ENCODE results near the gene PRKD2. TPM values are rescaled to one million over a fixed set of nuclear protein-coding genes. Genes with fewer than 3 reads are reported as not detected.

Gene PRKD2
- total RNA-seq, 1 donor from 2014 or later: 41.9 TPM

DNA sequence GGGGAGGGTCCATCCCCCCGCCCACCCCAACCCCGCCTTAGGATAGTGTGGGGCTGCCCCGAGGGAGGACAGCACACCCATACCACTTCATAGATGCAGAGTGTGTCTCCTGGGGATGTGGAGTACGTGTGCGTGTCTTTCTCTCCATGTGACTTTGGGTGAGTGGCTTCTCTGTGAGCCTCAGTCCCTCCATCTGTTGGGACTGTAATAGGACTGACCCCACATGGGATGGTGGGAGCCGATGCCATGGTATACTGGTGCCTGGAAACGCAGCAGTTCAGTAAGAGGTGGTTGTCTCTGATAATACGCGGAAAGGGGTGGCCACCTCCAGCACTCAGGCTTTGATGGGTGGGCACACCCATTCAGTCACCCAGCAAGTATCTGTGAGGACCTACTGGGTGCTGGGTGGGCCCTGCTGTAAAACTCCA lies 816 bp upstream of the PRKD2 start:
- Mint-ChIP-seq H3K4me1 (ENCODE audit: unreplicated experiment) (peaks cover 30% of the 10 kb centered on the region), H3K36me3 (ENCODE audit: unreplicated experiment) (peaks cover 14% of the 10 kb centered on the region), H3K27me3 (ENCODE audit: unreplicated experiment) (no peaks in the 10 kb centered on the region), H3K27ac (ENCODE audit: unreplicated experiment) (peak overlapping the region; percentile 93), H3K4me3 (ENCODE audit: unreplicated experiment) (peak overlapping the region; percentile 93), H3K9me3 (ENCODE audit: unreplicated experiment) (no peaks in the 10 kb centered on the region)
- no peak for DNase-seq (ENCODE audit: extremely low spot score, unreplicated experiment)
- TF ChIP-seq, protein P1, sequence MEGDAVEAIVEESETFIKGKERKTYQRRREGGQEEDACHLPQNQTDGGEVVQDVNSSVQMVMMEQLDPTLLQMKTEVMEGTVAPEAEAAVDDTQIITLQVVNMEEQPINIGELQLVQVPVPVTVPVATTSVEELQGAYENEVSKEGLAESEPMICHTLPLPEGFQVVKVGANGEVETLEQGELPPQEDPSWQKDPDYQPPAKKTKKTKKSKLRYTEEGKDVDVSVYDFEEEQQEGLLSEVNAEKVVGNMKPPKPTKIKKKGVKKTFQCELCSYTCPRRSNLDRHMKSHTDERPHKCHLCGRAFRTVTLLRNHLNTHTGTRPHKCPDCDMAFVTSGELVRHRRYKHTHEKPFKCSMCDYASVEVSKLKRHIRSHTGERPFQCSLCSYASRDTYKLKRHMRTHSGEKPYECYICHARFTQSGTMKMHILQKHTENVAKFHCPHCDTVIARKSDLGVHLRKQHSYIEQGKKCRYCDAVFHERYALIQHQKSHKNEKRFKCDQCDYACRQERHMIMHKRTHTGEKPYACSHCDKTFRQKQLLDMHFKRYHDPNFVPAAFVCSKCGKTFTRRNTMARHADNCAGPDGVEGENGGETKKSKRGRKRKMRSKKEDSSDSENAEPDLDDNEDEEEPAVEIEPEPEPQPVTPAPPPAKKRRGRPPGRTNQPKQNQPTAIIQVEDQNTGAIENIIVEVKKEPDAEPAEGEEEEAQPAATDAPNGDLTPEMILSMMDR (IDR thresholded peaks at IDR 0.05): no peak

DNA sequence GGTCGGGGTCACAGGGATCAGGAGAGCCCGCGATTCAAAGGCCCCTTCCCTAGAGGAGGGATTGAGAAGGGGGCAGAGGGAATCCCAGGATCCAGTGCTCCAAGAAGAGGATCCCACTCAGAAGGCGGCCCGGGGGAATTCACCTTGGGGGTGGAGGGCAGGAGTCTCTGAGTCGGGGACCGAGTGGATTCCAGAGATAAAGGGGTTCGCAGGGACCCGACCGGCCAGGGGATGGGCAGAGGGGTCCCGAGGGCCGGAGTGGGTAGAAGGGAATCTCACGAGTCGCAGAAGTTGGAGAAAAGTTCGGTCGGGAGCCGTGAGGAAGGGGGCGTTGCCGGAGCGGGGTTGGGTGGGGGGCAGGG lies 261 bp downstream of the PRKD2 start:
- DNase-seq (ENCODE audit: extremely low spot score, unreplicated experiment): no peak
- no peaks in the 10 kb centered on the region for H3K9me3 Mint-ChIP-seq (ENCODE audit: unreplicated experiment)
- H3K4me3 Mint-ChIP-seq (ENCODE audit: unreplicated experiment): peak overlapping the region; percentile 93
- peaks cover 9% of the 10 kb centered on the region for H3K36me3 Mint-ChIP-seq (ENCODE audit: unreplicated experiment)
- TF ChIP-seq, protein P1 (IDR thresholded peaks at IDR 0.05): no peak
- H3K27me3 Mint-ChIP-seq (ENCODE audit: unreplicated experiment): no peaks in the 10 kb centered on the region
- peak overlapping the region; percentile 93 for H3K27ac Mint-ChIP-seq (ENCODE audit: unreplicated experiment)
- peaks cover 30% of the 10 kb centered on the region for H3K4me1 Mint-ChIP-seq (ENCODE audit: unreplicated experiment)

DNA sequence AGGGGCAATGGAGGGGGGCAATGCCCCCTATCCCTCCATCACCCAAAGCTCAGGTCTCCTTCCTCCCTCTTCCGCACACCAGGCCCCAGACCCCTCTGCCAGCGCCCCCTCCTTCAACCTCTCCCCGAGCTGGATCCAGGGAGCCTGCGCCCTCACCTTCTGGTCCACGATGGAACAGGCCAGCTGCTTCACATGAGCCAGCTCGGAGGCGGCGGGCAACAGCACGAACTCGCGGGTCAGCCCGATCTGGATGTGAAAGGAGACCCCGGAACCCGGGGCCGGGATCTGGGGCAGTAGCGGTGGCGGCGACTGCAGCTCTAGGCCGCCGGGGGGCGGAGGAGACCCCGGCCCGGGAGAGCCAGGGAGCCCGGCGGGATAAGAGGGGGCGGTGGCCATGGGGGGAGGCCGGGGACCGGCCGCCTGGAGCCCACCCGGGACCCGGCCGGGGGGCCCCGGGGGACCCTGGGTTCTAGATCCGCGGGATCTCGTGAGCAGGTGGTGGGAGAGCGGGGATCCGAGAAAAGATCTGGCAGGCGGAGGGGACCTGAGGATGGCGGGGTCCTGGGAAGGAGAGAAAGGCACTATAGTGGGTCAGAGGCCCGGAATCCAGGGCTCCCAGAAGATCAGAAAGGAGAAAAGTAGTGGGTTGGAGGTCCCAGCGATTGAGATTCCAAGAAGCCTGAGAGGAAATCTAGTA lies 791 bp downstream of the PRKD2 start:
- Mint-ChIP-seq H3K4me1 (ENCODE audit: unreplicated experiment) (peaks cover 30% of the 10 kb centered on the region), H3K4me3 (ENCODE audit: unreplicated experiment) (peak overlapping the region; percentile 93), H3K9me3 (ENCODE audit: unreplicated experiment) (no peaks in the 10 kb centered on the region), H3K27me3 (ENCODE audit: unreplicated experiment) (no peaks in the 10 kb centered on the region), H3K36me3 (ENCODE audit: unreplicated experiment) (peaks cover 4% of the 10 kb centered on the region), H3K27ac (ENCODE audit: unreplicated experiment) (peak overlapping the region; percentile 93)
- TF ChIP-seq, protein P1 (IDR thresholded peaks at IDR 0.05): peak; percentile 31
- no peak for DNase-seq (ENCODE audit: extremely low spot score, unreplicated experiment)

DNA sequence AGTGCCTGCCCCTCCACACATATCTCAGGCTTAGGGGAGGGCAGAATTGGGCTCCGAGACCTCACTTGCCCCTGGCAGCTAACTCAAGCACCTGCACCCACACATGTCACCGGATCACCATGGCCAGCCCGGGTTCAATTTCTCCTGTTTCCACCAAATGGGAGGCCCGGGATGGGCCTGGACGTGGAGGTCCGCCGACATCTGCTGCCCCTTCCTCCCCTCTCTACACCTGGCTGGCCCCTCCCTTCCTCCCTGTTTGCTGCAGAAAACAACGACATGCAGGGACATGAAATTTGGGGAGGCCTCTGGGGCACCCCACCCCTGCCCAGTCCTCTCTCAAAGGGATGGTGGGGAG lies 1.3 kb downstream of the PRKD2 start:
- H3K4me1 Mint-ChIP-seq (ENCODE audit: unreplicated experiment): peaks cover 30% of the 10 kb centered on the region
- TF ChIP-seq, protein P1 (IDR thresholded peaks at IDR 0.05): no peak
- no peak for DNase-seq (ENCODE audit: extremely low spot score, unreplicated experiment)
- peak overlapping the region; percentile 93 for H3K27ac Mint-ChIP-seq (ENCODE audit: unreplicated experiment)
- H3K9me3 Mint-ChIP-seq (ENCODE audit: unreplicated experiment): no peaks in the 10 kb centered on the region
- H3K36me3 Mint-ChIP-seq (ENCODE audit: unreplicated experiment): peaks cover 3% of the 10 kb centered on the region
- no peaks in the 10 kb centered on the region for H3K27me3 Mint-ChIP-seq (ENCODE audit: unreplicated experiment)
- H3K4me3 Mint-ChIP-seq (ENCODE audit: unreplicated experiment): peak overlapping the region; percentile 93

DNA sequence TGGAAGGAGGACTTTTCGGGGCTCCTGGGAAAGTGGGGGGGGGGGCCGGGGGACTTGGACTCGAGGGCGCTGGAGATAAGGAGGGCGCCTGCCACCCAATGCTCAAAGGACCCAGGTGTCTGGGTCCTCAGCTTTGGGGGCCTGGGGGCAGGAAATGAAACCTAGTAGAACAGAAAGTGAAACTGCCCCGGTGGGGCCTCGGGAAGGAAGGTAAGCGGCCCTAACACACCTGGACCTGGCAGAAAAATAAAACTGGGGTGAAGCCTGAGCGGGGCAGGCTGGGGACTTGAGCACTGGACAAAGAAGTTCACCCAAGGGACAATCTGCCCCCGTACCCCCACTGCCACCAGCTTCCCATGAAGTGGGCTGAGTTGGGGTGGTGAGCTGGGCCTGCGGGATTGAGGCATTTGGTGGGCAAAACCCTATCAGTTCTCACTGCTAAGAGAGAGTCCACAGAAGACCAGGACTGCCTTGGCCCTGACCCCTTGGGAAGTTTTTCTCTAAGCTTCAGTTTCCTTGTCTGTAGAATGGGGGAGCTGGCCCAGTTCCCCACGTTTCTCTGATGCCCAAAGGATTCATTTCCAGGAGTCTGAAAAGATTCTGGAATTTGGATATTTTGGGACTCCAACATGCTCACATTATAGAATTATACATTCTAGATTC lies 2.3 kb downstream of the PRKD2 start:
- H3K27me3 Mint-ChIP-seq (ENCODE audit: unreplicated experiment): no peaks in the 10 kb centered on the region
- peak overlapping the region; percentile 93 for H3K4me3 Mint-ChIP-seq (ENCODE audit: unreplicated experiment)
- peak overlapping the region; percentile 93 for H3K27ac Mint-ChIP-seq (ENCODE audit: unreplicated experiment)
- peaks cover 3% of the 10 kb centered on the region for H3K36me3 Mint-ChIP-seq (ENCODE audit: unreplicated experiment)
- DNase-seq (ENCODE audit: extremely low spot score, unreplicated experiment): no peak
- H3K4me1 Mint-ChIP-seq (ENCODE audit: unreplicated experiment): peaks cover 30% of the 10 kb centered on the region
- no peaks in the 10 kb centered on the region for H3K9me3 Mint-ChIP-seq (ENCODE audit: unreplicated experiment)
- TF ChIP-seq, protein P1 (IDR thresholded peaks at IDR 0.05): no peak

All from osteocyte (in vitro differentiated cells).